HL-60 (cell line): ENCODE results near the gene NUDC.

ENCODE experiments used
- CTCF ChIP-seq: IDR thresholded peaks from one replicate; pipeline ENCODE4 v1.5.1; 2011; ENCODE audit warnings: low read length, control low read depth, inconsistent platforms; ENCODE audit not compliant: insufficient read depth
- GABPA ChIP-seq: IDR thresholded peaks from 2 replicates; pipeline ENCODE4 v1.6.1; 2012; ENCODE audit warnings: low read depth
- REST ChIP-seq: IDR thresholded peaks from 2 replicates; pipeline ENCODE4 v1.6.1; 2012; ENCODE audit warnings: low read depth; ENCODE audit not compliant: insufficient replicate concordance

GRCh38 chr1:26921540-26922430 is at the start of gene NUDC:
- TF ChIP-seq CTCF (no peak), REST (no peak), GABPA (peak; percentile 86)
